AG04450 (cell line): Measurements from ENCODE around the gene DNMBP. TPM values are rescaled to one million over a fixed set of nuclear protein-coding genes. Genes with fewer than 3 reads are reported as not detected.

ENCODE experiments used
- CTCF ChIA-PET: fragments of 300-600, 350-600 bp; formaldehyde crosslinking; extraction: SDS; loops from one replicate; lab custom pipeline; 2022; ENCODE audit warnings: antibody characterized with exemption, inconsistent platforms; lab: Charles Lee
- POLR2A ChIA-PET: fragments of 350-600 bp; formaldehyde crosslinking; extraction: SDS; loops from one replicate; lab custom pipeline; 2021; ENCODE audit warnings: antibody characterized with exemption, inconsistent platforms; lab: Yijun Ruan, JAX
- DNase-seq: peaks from one replicate; pipeline ENCODE4 v3.0.0-alpha.2; 2011; ENCODE audit warnings: low read depth, low spot score
- H3K27ac ChIP-seq: one replicate; pipeline ENCODE4 v1.5.1; 2012; ENCODE audit warnings: low read depth, low read length, control low read depth
- H3K27me3 ChIP-seq: one replicate; pipeline ENCODE4 v1.6.0; 2012; ENCODE audit warnings: low read length; ENCODE audit not compliant: control insufficient read depth, insufficient read depth
- H3K4me3 ChIP-seq: 2 replicates; pipeline ENCODE4 v1.5.1; 2011; ENCODE audit warnings: mild to moderate bottlenecking, low read depth, low read length, control low read depth
- H3K9me3 ChIP-seq: 2 replicates; pipeline ENCODE4 v1.5.1; 2012; ENCODE audit warnings: low read length; ENCODE audit not compliant: control insufficient read depth, insufficient read depth
- polyA plus RNA-seq: library from polyadenylated mRNA; depleted of rRNA; stranded (reverse); fragments of >200 nt; gene quantifications from 2 replicates; pipeline ENCODE4 v1.2.3, GENCODE V29; 2011
- TF ChIP-seq, protein P1 (sequence below): IDR thresholded peaks from 2 replicates; pipeline ENCODE4 v1.5.1; 2011; ENCODE audit warnings: low read depth, low read length, control low read depth, inconsistent platforms

Gene DNMBP
- polyA plus RNA-seq, 1 experiment: 18.2 TPM

DNA sequence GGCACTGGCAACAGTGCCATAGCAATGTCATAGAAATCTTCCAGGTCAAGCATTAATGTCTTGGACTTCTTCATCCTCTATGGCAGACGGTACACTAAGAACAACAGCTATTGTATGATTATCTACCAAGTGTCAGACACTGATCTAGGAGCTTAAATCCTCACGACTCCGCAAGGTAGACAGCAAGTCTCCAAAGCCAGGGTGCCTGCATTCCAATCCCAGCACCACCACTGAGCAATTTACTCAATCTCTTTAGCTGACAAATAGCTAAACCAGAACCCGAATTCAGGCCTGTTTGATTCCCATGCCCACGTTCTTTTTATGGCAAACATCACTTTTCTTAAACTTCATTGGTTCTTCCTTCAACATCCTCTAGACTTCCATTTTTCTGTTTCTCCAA is 31.8 kb downstream of the DNMBP start:
- CTCF ChIA-PET: interaction anchor here (1.8 to 3.0 kb wide), 3 partner anchors 12 to 132 kb away, joined by 6 to 16 read pairs (median 15); no protein-coding TSS in a partner anchor
- Histone ChIP-seq H3K9me3 (no peaks in the 10 kb centered on the region), H3K27me3 (no peaks in the 10 kb centered on the region), H3K27ac (no peak overlapping the region), H3K4me3 (no peak overlapping the region)
- TF ChIP-seq, protein P1, sequence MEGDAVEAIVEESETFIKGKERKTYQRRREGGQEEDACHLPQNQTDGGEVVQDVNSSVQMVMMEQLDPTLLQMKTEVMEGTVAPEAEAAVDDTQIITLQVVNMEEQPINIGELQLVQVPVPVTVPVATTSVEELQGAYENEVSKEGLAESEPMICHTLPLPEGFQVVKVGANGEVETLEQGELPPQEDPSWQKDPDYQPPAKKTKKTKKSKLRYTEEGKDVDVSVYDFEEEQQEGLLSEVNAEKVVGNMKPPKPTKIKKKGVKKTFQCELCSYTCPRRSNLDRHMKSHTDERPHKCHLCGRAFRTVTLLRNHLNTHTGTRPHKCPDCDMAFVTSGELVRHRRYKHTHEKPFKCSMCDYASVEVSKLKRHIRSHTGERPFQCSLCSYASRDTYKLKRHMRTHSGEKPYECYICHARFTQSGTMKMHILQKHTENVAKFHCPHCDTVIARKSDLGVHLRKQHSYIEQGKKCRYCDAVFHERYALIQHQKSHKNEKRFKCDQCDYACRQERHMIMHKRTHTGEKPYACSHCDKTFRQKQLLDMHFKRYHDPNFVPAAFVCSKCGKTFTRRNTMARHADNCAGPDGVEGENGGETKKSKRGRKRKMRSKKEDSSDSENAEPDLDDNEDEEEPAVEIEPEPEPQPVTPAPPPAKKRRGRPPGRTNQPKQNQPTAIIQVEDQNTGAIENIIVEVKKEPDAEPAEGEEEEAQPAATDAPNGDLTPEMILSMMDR: no peak
- POLR2A ChIA-PET: no interaction called here
- DNase-seq: no peak

DNA sequence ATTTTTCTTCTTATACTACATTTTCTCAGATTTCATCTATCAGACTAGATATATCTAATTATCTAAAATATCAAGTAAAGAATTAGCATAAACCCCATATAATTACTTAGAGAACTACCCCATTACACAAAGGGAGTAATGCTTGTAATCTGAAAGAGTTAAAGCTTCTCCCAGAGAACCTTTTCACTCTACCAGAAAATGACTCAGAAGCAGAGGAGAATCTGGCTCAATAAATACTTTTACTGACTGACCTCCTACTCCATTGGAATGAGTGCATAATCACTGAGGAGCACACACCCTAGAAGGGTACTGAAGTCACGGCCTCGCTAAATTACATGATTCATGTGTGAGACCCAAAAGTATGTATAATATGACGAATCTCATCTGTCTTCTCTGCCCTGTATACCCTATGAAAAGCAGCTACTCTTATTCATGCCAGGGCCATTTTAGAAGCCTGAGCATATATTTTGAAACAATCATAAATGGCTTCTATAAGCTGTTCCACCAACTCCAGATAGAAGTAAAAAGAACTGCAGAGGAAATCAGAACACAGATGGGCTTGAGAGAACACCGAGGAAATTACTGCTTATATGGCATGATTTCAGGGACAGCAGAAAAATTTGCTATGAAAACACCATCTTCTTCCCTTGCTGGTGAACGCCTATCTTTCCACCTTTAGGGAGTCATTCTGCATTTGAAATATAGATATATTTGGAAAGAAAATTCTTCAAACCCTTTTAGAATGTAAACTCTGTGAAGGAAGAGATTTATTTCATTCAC is 32.7 kb downstream of the DNMBP start:
- Histone ChIP-seq H3K27me3 (no peaks in the 10 kb centered on the region), H3K4me3 (peak overlapping the region; percentile 14; the same call in 1 of the 2 replicates), H3K9me3 (no peaks in the 10 kb centered on the region), H3K27ac (peak overlapping the region; percentile 79)
- CTCF ChIA-PET: interaction anchor here (1.2 to 3.0 kb wide), 6 partner anchors 12 to 132 kb away, joined by 4 to 16 read pairs (median 6); no protein-coding TSS in a partner anchor
- peak; percentile 78 for DNase-seq
- TF ChIP-seq, protein P1: no peak
- POLR2A ChIA-PET: interaction anchor here (0.6 to 2.2 kb wide), 7 partner anchors 20 to 71 kb away, joined by 3 to 11 read pairs (median 6); partner anchors contain the start of gene DNMBP

DNA sequence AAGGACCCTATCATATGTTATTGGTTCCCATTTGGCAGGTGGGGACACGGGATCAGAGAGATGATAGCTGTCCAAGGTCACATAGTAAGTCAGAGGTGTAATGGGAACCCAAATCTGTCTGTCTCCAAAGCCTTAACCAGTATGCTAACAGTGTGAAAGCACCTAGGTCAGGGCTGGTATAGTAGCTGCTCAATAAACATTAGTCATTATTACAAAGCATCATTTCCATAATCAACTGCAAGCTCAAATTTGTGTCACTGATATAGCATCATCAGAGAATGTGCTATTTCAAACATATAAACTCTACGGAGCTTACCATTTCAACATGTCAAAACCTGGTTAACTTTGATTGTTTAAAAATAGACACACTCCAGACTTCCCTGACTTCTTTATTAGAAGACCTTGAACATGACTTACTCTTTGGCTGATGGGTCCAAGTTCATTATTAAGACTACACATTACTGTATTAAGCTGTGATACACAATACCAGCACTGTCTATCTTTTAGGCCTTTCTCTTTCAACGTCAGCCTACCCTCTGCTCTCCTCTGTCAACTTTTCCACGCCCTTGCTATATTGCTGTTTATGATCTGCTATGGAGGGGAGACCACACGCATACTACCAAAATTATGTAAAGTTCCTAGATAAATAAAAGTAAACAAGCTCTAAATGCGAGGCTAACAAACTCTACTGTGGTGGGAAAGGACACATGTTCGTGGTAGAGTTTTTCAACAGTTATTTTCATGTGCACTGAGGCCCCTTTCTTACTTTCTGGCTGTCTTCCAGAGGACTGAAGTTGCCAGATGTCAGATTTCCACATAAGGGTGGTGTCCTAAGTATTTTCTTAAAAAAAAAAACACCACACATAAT is 33.6 kb downstream of the DNMBP start:
- Histone ChIP-seq H3K27me3 (no peaks in the 10 kb centered on the region), H3K9me3 (no peaks in the 10 kb centered on the region), H3K27ac (peak overlapping the region; percentile 89), H3K4me3 (peak overlapping the region; percentile 27)
- DNase-seq: no peak
- POLR2A ChIA-PET: interaction anchor here (1.3 to 2.2 kb wide), 5 partner anchors 21 to 70 kb away, joined by 4 to 11 read pairs (median 6); partner anchors contain the start of gene DNMBP
- TF ChIP-seq, protein P1: no peak
- CTCF ChIA-PET: interaction anchor here (1.2 to 3.0 kb wide), 7 partner anchors 11 to 131 kb away, joined by 4 to 16 read pairs (median 6); no protein-coding TSS in a partner anchor

DNA sequence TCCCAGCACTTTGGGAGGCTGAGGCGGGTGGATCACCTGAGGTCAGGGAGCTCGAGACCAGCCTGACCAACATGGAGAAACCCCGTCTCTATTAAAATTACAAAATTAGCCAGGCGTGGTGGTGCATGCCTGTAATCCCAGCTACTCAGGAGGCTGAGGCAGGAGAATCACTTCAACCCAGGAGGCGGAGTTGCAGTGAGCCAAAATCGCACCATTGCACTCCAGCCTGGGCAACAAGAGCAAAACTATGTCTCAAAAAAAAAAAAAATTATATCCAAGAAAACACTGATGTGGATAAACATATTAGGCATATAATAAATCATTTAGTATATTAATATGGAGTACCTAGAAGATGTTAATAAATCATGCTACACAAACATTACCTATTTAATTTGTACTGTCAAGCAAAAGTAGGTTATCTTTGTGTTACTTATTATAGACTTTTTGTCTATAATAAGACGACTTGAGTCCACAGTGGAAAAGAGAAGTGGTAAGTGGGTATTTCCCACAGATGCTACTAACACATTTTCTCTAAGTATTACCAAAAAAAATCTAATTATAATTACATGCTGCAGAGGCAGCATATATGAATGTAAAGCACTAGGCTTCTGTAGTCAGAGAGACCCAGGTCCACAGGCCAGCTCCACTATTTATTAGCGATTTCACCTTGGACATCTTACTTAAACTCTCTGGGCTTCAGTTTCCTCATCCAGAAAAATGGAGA is 34.5 kb downstream of the DNMBP start:
- DNase-seq: no peak
- TF ChIP-seq, protein P1: no peak
- no peak overlapping the region for H3K27ac ChIP-seq
- ChIA-PET POLR2A (interaction anchor here (2.1 to 2.2 kb wide), 2 partner anchors 30 to 35 kb away, joined by 6 to 10 read pairs; partner anchors contain the start of gene DNMBP), CTCF (interaction anchor here (0.6 to 3.0 kb wide), 10 partner anchors 8 to 362 kb away, joined by 3 to 16 read pairs (median 5); partner anchors contain the start of gene DNMBP)
- no peaks in the 10 kb centered on the region for H3K27me3 ChIP-seq
- no peaks in the 10 kb centered on the region for H3K9me3 ChIP-seq
- H3K4me3 ChIP-seq: no peak overlapping the region
